Vagina (tissue), 2 donors: ENCODE results near the gene NIT1. TPM values are rescaled to one million over a fixed set of nuclear protein-coding genes. Genes with fewer than 3 reads are reported as not detected.
A peak's percentile ranks its signal among the peaks of the same experiment; 100 is the strongest.

Experiments
- DNase-seq, 2 donors: peaks; one replicate each; pipeline ENCODE4 v3.0.0-alpha.2; 2017; ENCODE audit errors: extremely low spot score in 2 of 2
- H3K27ac ChIP-seq: fragments of 200-600 bp; sonication (generic); one replicate; pipeline ENCODE4 v1.5.1; 2019
- H3K27me3 ChIP-seq: fragments of 200-600 bp; sonication (generic); one replicate; pipeline ENCODE4 v1.5.1; 2019
- H3K36me3 ChIP-seq, 2 donors: fragments of 200-600 bp; sonication (generic); one replicate each; pipeline ENCODE4 v1.5.1; 2017 to 2019
- H3K4me1 ChIP-seq: fragments of 200-600 bp; sonication (generic); one replicate; pipeline ENCODE4 v1.5.1; 2019
- H3K4me3 ChIP-seq, 2 donors: fragments of 200-600 bp; sonication (generic); 1 replicate in 1 of 2; 2 replicates in 1 of 2; pipeline ENCODE4 v1.5.1; 2016 to 2019
- H3K9me3 ChIP-seq: fragments of 200-600 bp; sonication (generic); one replicate; pipeline ENCODE4 v1.5.1; 2019
- CTCF ChIP-seq, 3 experiments: fragments of 450-650 bp in 2 of 3; fragments of 200-600 bp in 1 of 3; sonication (generic) in 1 of 3; IDR thresholded peaks; one replicate each; pipeline ENCODE4 v1.5.1; 2017 to 2019; ENCODE audit warnings: antibody characterized with exemption in 3 of 3, mild to moderate bottlenecking in 2 of 3, moderate library complexity in 2 of 3
- POLR2A ChIP-seq, 2 donors: fragments of 450-650 bp; IDR thresholded peaks; one replicate each; pipeline ENCODE4 v1.6.1; 2017; ENCODE audit warnings: antibody characterized with exemption in 2 of 2, mild to moderate bottlenecking in 2 of 2, moderate library complexity in 2 of 2
- POLR2AphosphoS5 ChIP-seq, 2 donors: sonication (generic); formaldehyde crosslinking; IDR thresholded peaks; one replicate each; pipeline ENCODE4 v1.9.0; 2017; ENCODE audit warnings: antibody characterized with exemption in 2 of 2, mild to moderate bottlenecking in 2 of 2, low read depth in 1 of 2; ENCODE audit not compliant: insufficient read depth in 1 of 2
- intact Hi-C: fragments of 100-400 bp; cut with DNase I; formaldehyde crosslinking; loops from one replicate; pipeline ENCODE4 v1.15.1; 2023
- total RNA-seq: library from RNA; depleted of rRNA; stranded (reverse); fragments of >200 nt; gene quantifications from one replicate; pipeline ENCODE4 v1.2.3, GENCODE V29; 2016

Gene NIT1
- total RNA-seq, 1 donor from 2014 or later: 31.7 TPM

GRCh38 chr1:161076410-161076809 lies 41.5 kb upstream of the NIT1 start:
- DNase-seq: no peak
- Histone ChIP-seq H3K4me1 (peaks cover 5% of the 10 kb centered on the region), H3K27me3 (no peaks in the 10 kb centered on the region), H3K4me3 (no peak overlapping the region), H3K27ac (peak overlapping the region; percentile 53), H3K9me3 (no peaks in the 10 kb centered on the region), H3K36me3 (no peaks in the 10 kb centered on the region)
- TF ChIP-seq CTCF (IDR thresholded peaks at IDR 0.05) (no peak), POLR2AphosphoS5 (IDR thresholded peaks at IDR 0.05; ENCODE audit: insufficient read depth in 1 of 2, low read depth in 1 of 2) (no peak), POLR2A (IDR thresholded peaks at IDR 0.05) (no peak)
- intact Hi-C loops: no loop called here

GRCh38 chr1:161077426-161077825 lies 40.5 kb upstream of the NIT1 start:
- no peak for DNase-seq
- H3K4me1 ChIP-seq: peaks cover 5% of the 10 kb centered on the region
- H3K9me3 ChIP-seq: no peaks in the 10 kb centered on the region
- peak overlapping the region; percentile 53 for H3K27ac ChIP-seq
- TF ChIP-seq POLR2AphosphoS5 (IDR thresholded peaks at IDR 0.05; ENCODE audit: insufficient read depth in 1 of 2, low read depth in 1 of 2) (no peak), POLR2A (IDR thresholded peaks at IDR 0.05) (no peak), CTCF (IDR thresholded peaks at IDR 0.05) (no peak)
- H3K27me3 ChIP-seq: no peaks in the 10 kb centered on the region
- intact Hi-C loops: no loop called here
- H3K4me3 ChIP-seq: no peak overlapping the region
- no peaks in the 10 kb centered on the region for H3K36me3 ChIP-seq

- Histone ChIP-seq H3K27ac (peak overlapping the region; percentile 77), H3K27me3 (no peaks in the 10 kb centered on the region), H3K36me3 (no peaks in the 10 kb centered on the region), H3K9me3 (no peaks in the 10 kb centered on the region), H3K4me3 (no peak overlapping the region), H3K4me1 (no peaks in the 10 kb centered on the region)
- intact Hi-C loops: no loop called here
- no peak for DNase-seq
- no peak for TF ChIP-seq POLR2AphosphoS5 (IDR thresholded peaks at IDR 0.05; ENCODE audit: insufficient read depth in 1 of 2, low read depth in 1 of 2)
- TF ChIP-seq CTCF (IDR thresholded peaks at IDR 0.05): no peak
- no peak for TF ChIP-seq POLR2A (IDR thresholded peaks at IDR 0.05)
Measured at GRCh38 chr1:161079436-161080110, 38.3 kb upstream of the NIT1 start.

GRCh38 chr1:161080441-161081405 lies 37.2 kb upstream of the NIT1 start:
- H3K27me3 ChIP-seq: no peaks in the 10 kb centered on the region
- DNase-seq: no peak
- H3K4me1 ChIP-seq: no peaks in the 10 kb centered on the region
- H3K36me3 ChIP-seq: no peaks in the 10 kb centered on the region
- TF ChIP-seq CTCF (IDR thresholded peaks at IDR 0.05) (no peak), POLR2AphosphoS5 (IDR thresholded peaks at IDR 0.05; ENCODE audit: insufficient read depth in 1 of 2, low read depth in 1 of 2) (peak in 1 of 2 donors; percentile 60)
- H3K9me3 ChIP-seq: no peaks in the 10 kb centered on the region
- H3K27ac ChIP-seq: peak overlapping the region; percentile 77
- intact Hi-C loops: no loop called here
- H3K4me3 ChIP-seq: no peak overlapping the region
